ENCODE results near the gene DNA2. TPM values are rescaled to one million over a fixed set of nuclear protein-coding genes. Genes with fewer than 3 reads are reported as not detected.
"Not testable (repeated sequence)": the region's sequence is repeated elsewhere in the genome, so short reads cannot be mapped to it uniquely, and the experiment has no call there.

Gene DNA2
- 12.2 and 19.4 TPM in 2 replicates for total RNA-seq (2014; rRNA removed; shearing (Covaris generic))
- polyA plus RNA-seq (2015; cell fraction: cytosol; rRNA removed): 10.6 and 10.9 TPM in 2 replicates
- 27.4 and 32.0 TPM in 2 replicates for polyA plus RNA-seq (2015; cell fraction: nucleus; rRNA removed)

- DNase-seq (ENCODE audit: low read depth): peak; percentile 78
Measured at GRCh38 chr10:68471586-68472408, at the start of gene DNA2. TSS of gene DNA2 (minus strand) at chr10:68471973. CDS start at chr10:68471864, 109 bp downstream.

GRCh38 chr10:68518609-68519008, 46.8 kb upstream of the DNA2 start:
- DNase-seq (ENCODE audit: low read depth): not testable (repeated sequence)

GRCh38 chr10:68517188-68517587, 45.4 kb upstream of the DNA2 start:
- no peak for DNase-seq (ENCODE audit: low read depth)

GRCh38 chr10:68516766-68517165, 45.0 kb upstream of the DNA2 start:
- no peak for DNase-seq (ENCODE audit: low read depth)

GRCh38 chr10:68516216-68516615, 44.4 kb upstream of the DNA2 start:
- not testable (repeated sequence) for DNase-seq (ENCODE audit: low read depth)

- DNase-seq (ENCODE audit: low read depth): no peak
Measured at GRCh38 chr10:68508090-68508489, 36.3 kb upstream of the DNA2 start.

- DNase-seq (ENCODE audit: low read depth): no peak
Measured at GRCh38 chr10:68506411-68506810, 34.6 kb upstream of the DNA2 start.

- no peak for DNase-seq (ENCODE audit: low read depth)
Measured at GRCh38 chr10:68502846-68503245, 31.1 kb upstream of the DNA2 start.

GRCh38 chr10:68501691-68502090, 29.9 kb upstream of the DNA2 start:
- DNase-seq (ENCODE audit: low read depth): no peak

GRCh38 chr10:68499544-68499943, 27.8 kb upstream of the DNA2 start:
- DNase-seq (ENCODE audit: low read depth): no peak

- DNase-seq (ENCODE audit: low read depth): no peak
Measured at GRCh38 chr10:68496072-68496471, 24.3 kb upstream of the DNA2 start.

GRCh38 chr10:68492118-68492517, 20.3 kb upstream of the DNA2 start:
- DNase-seq (ENCODE audit: low read depth): no peak

GRCh38 chr10:68489919-68490318, 18.1 kb upstream of the DNA2 start:
- no peak for DNase-seq (ENCODE audit: low read depth)

- DNase-seq (ENCODE audit: low read depth): no peak
Measured at GRCh38 chr10:68474021-68474420, 2.2 kb upstream of the DNA2 start.

GRCh38 chr10:68471063-68471585, 649 bp downstream of the DNA2 start:
- no peak for DNase-seq (ENCODE audit: low read depth)

GRCh38 chr10:68470300-68470699, 1.5 kb downstream of the DNA2 start:
- no peak for DNase-seq (ENCODE audit: low read depth)

GRCh38 chr10:68469838-68470237, 1.9 kb downstream of the DNA2 start:
- no peak for DNase-seq (ENCODE audit: low read depth)

- not testable (repeated sequence) for DNase-seq (ENCODE audit: low read depth)
Measured at GRCh38 chr10:68464729-68465128, 7.0 kb downstream of the DNA2 start.

- no peak for DNase-seq (ENCODE audit: low read depth)
Measured at GRCh38 chr10:68463365-68464093, 8.2 kb downstream of the DNA2 start.

GRCh38 chr10:68462536-68462935, 9.2 kb downstream of the DNA2 start:
- DNase-seq (ENCODE audit: low read depth): no peak

GRCh38 chr10:68461032-68461431, 10.7 kb downstream of the DNA2 start:
- DNase-seq (ENCODE audit: low read depth): no peak

- peak; percentile 32 for DNase-seq (ENCODE audit: low read depth)
Measured at GRCh38 chr10:68449698-68450097, 22.1 kb downstream of the DNA2 start.
